Breast epithelium (tissue), 4 donors: ENCODE results near the gene CLEC19A. TPM values are rescaled to one million over a fixed set of nuclear protein-coding genes. Genes with fewer than 3 reads are reported as not detected.

Experiments
- DNase-seq, 2 donors: peaks; one replicate each; pipeline ENCODE4 v3.0.0-alpha.2; 2019; ENCODE audit warnings: low spot score in 2 of 2
- H3K27ac ChIP-seq, 2 donors: fragments of 200-600 bp; sonication (generic) in 1 of 2; one replicate each; pipeline ENCODE4 v1.5.1; 2016 to 2019; ENCODE audit warnings: mild to moderate bottlenecking in 1 of 2
- H3K27me3 ChIP-seq, 2 donors: fragments of 200-600 bp; sonication (generic) in 1 of 2; one replicate each; pipeline versions ENCODE4 v1.5.1 to v1.6.0; 2017 to 2019; ENCODE audit warnings: control low read depth in 1 of 2, mild to moderate bottlenecking in 1 of 2
- H3K36me3 ChIP-seq: fragments of 200-600 bp; one replicate; pipeline ENCODE4 v1.5.1; 2019
- H3K4me1 ChIP-seq, 2 donors: fragments of 200-600 bp; sonication (generic); one replicate each; pipeline ENCODE4 v1.5.1; 2016 to 2019; ENCODE audit warnings: control low read depth in 1 of 2
- H3K4me3 ChIP-seq, 3 donors: fragments of 200-600 bp; sonication (generic); 1 replicate in 2 of 3; 2 replicates in 1 of 3; pipeline ENCODE4 v1.5.1; 2016 to 2019; ENCODE audit warnings: mild to moderate bottlenecking in 3 of 3, moderate library complexity in 2 of 3
- H3K9me3 ChIP-seq, 2 donors: fragments of 200-600 bp; sonication (generic) in 1 of 2; one replicate each; pipeline ENCODE4 v1.5.1; 2016 to 2019; ENCODE audit warnings: control low read depth in 1 of 2
- CTCF ChIP-seq, 3 donors: fragments of 450-650 bp; IDR thresholded peaks; one replicate each; pipeline ENCODE4 v1.5.1; 2016 to 2017; ENCODE audit warnings: antibody characterized with exemption in 3 of 3, mild to moderate bottlenecking in 3 of 3, moderate library complexity in 3 of 3
- POLR2A ChIP-seq: fragments of 450-650 bp; IDR thresholded peaks from one replicate; pipeline ENCODE4 v1.6.1; 2016; ENCODE audit warnings: antibody characterized with exemption, mild to moderate bottlenecking, moderate library complexity
- POLR2AphosphoS5 ChIP-seq, 3 donors: sonication (generic); formaldehyde crosslinking; IDR thresholded peaks; one replicate each; pipeline ENCODE4 v1.6.1; 2017; ENCODE audit warnings: antibody characterized with exemption in 3 of 3
- intact Hi-C: fragments of 100-400 bp; cut with DNase I; formaldehyde crosslinking; loops from one replicate; pipeline ENCODE4 v1.15.1; 2023; ENCODE audit warnings: low total_unique reads
- total RNA-seq, 3 donors: library from RNA; depleted of rRNA; stranded (reverse); fragments of >200 nt; gene quantifications; one replicate each; pipeline ENCODE4 v1.1.0, GENCODE V29; 2016

CLEC19A gene
- total RNA-seq = under 1 TPM in 1 of 3 donors, not detected in 2; 0.29 TPM

GRCh38 chr16:19285431-19285830 lies at the start of gene CLEC19A:
Gene CLEC19A (plus strand): TSS chr16:19285731. CDS start chr16:19285852, 121 bp downstream.
- intact Hi-C loops = no loop called here
- no peaks in the 10 kb centered on the region for H3K36me3 ChIP-seq
- no peak for TF ChIP-seq POLR2AphosphoS5 (IDR thresholded peaks at IDR 0.05)
- no peak for TF ChIP-seq CTCF (IDR thresholded peaks at IDR 0.05)
- no peak for TF ChIP-seq POLR2A

GRCh38 chr16:19235886-19236285 lies 49.6 kb upstream of the CLEC19A start:
- Histone ChIP-seq H3K9me3 (peaks cover 12 to 35% of the 10 kb centered on the region in 2 donors), H3K27me3 (no peaks in the 10 kb centered on the region), H3K4me3 (no peak overlapping the region), H3K36me3 (no peaks in the 10 kb centered on the region), H3K27ac (no peak overlapping the region), H3K4me1 (no peaks in the 10 kb centered on the region)
- no peak for TF ChIP-seq POLR2A
- no peak for TF ChIP-seq POLR2AphosphoS5 (IDR thresholded peaks at IDR 0.05)
- TF ChIP-seq CTCF (IDR thresholded peaks at IDR 0.05) = no peak
- intact Hi-C loops = no loop called here
- no peak for DNase-seq

More at GRCh38 chr16:19285431-19285830, at the start of gene CLEC19A:
- Histone ChIP-seq H3K27me3 (no peaks in the 10 kb centered on the region), H3K9me3 (no peaks in the 10 kb centered on the region), H3K4me3 (no peak within 1 kb of the TSS), H3K4me1 (no peaks in the 10 kb centered on the region), H3K27ac (no peak within 1 kb of the TSS)
- no peak for DNase-seq

- intact Hi-C loops = no loop called here
- Histone ChIP-seq H3K4me3 (no peak overlapping the region), H3K36me3 (no peaks in the 10 kb centered on the region), H3K9me3 (peaks cover 12 to 35% of the 10 kb centered on the region in 2 donors), H3K4me1 (no peaks in the 10 kb centered on the region), H3K27me3 (no peaks in the 10 kb centered on the region), H3K27ac (no peak overlapping the region)
- DNase-seq = no peak
- TF ChIP-seq POLR2A = no peak
- TF ChIP-seq CTCF (IDR thresholded peaks at IDR 0.05) = no peak
- no peak for TF ChIP-seq POLR2AphosphoS5 (IDR thresholded peaks at IDR 0.05)
These were observed 48.8 kb upstream of the CLEC19A start for GRCh38 chr16:19236561-19237209.

- no peak overlapping the region for H3K27ac ChIP-seq
- no peaks in the 10 kb centered on the region for H3K4me1 ChIP-seq
- peaks cover 12 to 35% of the 10 kb centered on the region in 2 donors for H3K9me3 ChIP-seq
- no peak for TF ChIP-seq POLR2AphosphoS5 (IDR thresholded peaks at IDR 0.05)
- TF ChIP-seq POLR2A = no peak
- TF ChIP-seq CTCF (IDR thresholded peaks at IDR 0.05) = no peak
- no peaks in the 10 kb centered on the region for H3K36me3 ChIP-seq
- intact Hi-C loops = no loop called here
- no peaks in the 10 kb centered on the region for H3K27me3 ChIP-seq
- no peak overlapping the region for H3K4me3 ChIP-seq
- no peak for DNase-seq
These were observed 47.1 kb upstream of the CLEC19A start for GRCh38 chr16:19238406-19238805.

GRCh38 chr16:19239511-19240155 lies 45.9 kb upstream of the CLEC19A start:
- H3K4me3 ChIP-seq = no peak overlapping the region
- intact Hi-C loops = no loop called here
- no peaks in the 10 kb centered on the region for H3K27me3 ChIP-seq
- DNase-seq = no peak
- TF ChIP-seq POLR2AphosphoS5 (IDR thresholded peaks at IDR 0.05) (no peak), CTCF (IDR thresholded peaks at IDR 0.05) (no peak), POLR2A (no peak)
- peaks cover 9 to 31% of the 10 kb centered on the region in 2 donors for H3K9me3 ChIP-seq
- no peak overlapping the region for H3K27ac ChIP-seq
- no peaks in the 10 kb centered on the region for H3K4me1 ChIP-seq
- H3K36me3 ChIP-seq = no peaks in the 10 kb centered on the region
